Measurements from ENCODE around the gene FIGLA.

The FIGLA gene

GRCh38 chr2:70790136-70790828, at the start of gene FIGLA:
Gene FIGLA (minus strand): TSS chr2:70790643. CDS start chr2:70790638, 5 bp downstream.
- H3K4me1 ChIP-seq (ENCODE audit: insufficient read depth, low read length): peaks cover 4% of the 10 kb centered on the region; the same call in 1 of the 2 replicates
- no peak within 1 kb of the TSS for H3K9ac ChIP-seq (ENCODE audit: low read depth, low read length)
- H3K9me3 ChIP-seq (ENCODE audit: insufficient read depth, low read depth, low read length): no peaks in the 10 kb centered on the region
- peaks cover 98% of the 10 kb centered on the region for H3K27me3 ChIP-seq (ENCODE audit: insufficient read depth, low read length)
- H3K36me3 ChIP-seq (ENCODE audit: insufficient read depth, low read depth, low read length): no peaks in the 10 kb centered on the region
- peak within 1 kb of the TSS; percentile 49; the same call in 1 of the 2 replicates for H3K4me3 ChIP-seq (ENCODE audit: low read length)
- H3K27ac ChIP-seq (ENCODE audit: low read length): no peak within 1 kb of the TSS

- no peak overlapping the region for H3K9ac ChIP-seq (ENCODE audit: low read depth, low read length)
- H3K4me3 ChIP-seq (ENCODE audit: low read length): no peak overlapping the region
- no peaks in the 10 kb centered on the region for H3K9me3 ChIP-seq (ENCODE audit: insufficient read depth, low read depth, low read length)
- no peaks in the 10 kb centered on the region for H3K4me1 ChIP-seq (ENCODE audit: insufficient read depth, low read length)
- no peaks in the 10 kb centered on the region for H3K36me3 ChIP-seq (ENCODE audit: insufficient read depth, low read depth, low read length)
- no peaks in the 10 kb centered on the region; the same call in 1 of the 2 replicates for H3K27me3 ChIP-seq (ENCODE audit: insufficient read depth, low read length)
- H3K27ac ChIP-seq (ENCODE audit: low read length): no peak overlapping the region
Measured at GRCh38 chr2:70837980-70838925, 47.8 kb upstream of the FIGLA start.

GRCh38 chr2:70835643-70836042, 45.2 kb upstream of the FIGLA start, which contains the start of gene CD207:
Gene CD207 (minus strand): TSS chr2:70835816. CDS start chr2:70835776, 40 bp downstream.
- Histone ChIP-seq H3K9ac (ENCODE audit: low read depth, low read length) (no peak within 1 kb of the TSS), H3K27me3 (ENCODE audit: insufficient read depth, low read length) (no peaks in the 10 kb centered on the region; the same call in 1 of the 2 replicates), H3K36me3 (ENCODE audit: insufficient read depth, low read depth, low read length) (no peaks in the 10 kb centered on the region), H3K9me3 (ENCODE audit: insufficient read depth, low read depth, low read length) (no peaks in the 10 kb centered on the region), H3K4me3 (ENCODE audit: low read length) (no peak within 1 kb of the TSS), H3K4me1 (ENCODE audit: insufficient read depth, low read length) (no peaks in the 10 kb centered on the region), H3K27ac (ENCODE audit: low read length) (no peak within 1 kb of the TSS)

- no peak overlapping the region for H3K4me3 ChIP-seq (ENCODE audit: low read length)
- H3K27ac ChIP-seq (ENCODE audit: low read length): no peak overlapping the region
- H3K9me3 ChIP-seq (ENCODE audit: insufficient read depth, low read depth, low read length): no peaks in the 10 kb centered on the region
- H3K27me3 ChIP-seq (ENCODE audit: insufficient read depth, low read length): no peaks in the 10 kb centered on the region; the same call in 1 of the 2 replicates
- no peaks in the 10 kb centered on the region for H3K36me3 ChIP-seq (ENCODE audit: insufficient read depth, low read depth, low read length)
- H3K9ac ChIP-seq (ENCODE audit: low read depth, low read length): no peak overlapping the region
- no peaks in the 10 kb centered on the region for H3K4me1 ChIP-seq (ENCODE audit: insufficient read depth, low read length)
Measured at GRCh38 chr2:70834881-70835280, 44.4 kb upstream of the FIGLA start.

GRCh38 chr2:70834106-70834505, 43.7 kb upstream of the FIGLA start:
- no peak overlapping the region for H3K27ac ChIP-seq (ENCODE audit: low read length)
- no peaks in the 10 kb centered on the region for H3K9me3 ChIP-seq (ENCODE audit: insufficient read depth, low read depth, low read length)
- H3K9ac ChIP-seq (ENCODE audit: low read depth, low read length): no peak overlapping the region
- H3K27me3 ChIP-seq (ENCODE audit: insufficient read depth, low read length): no peaks in the 10 kb centered on the region; the same call in 1 of the 2 replicates
- H3K4me1 ChIP-seq (ENCODE audit: insufficient read depth, low read length): no peaks in the 10 kb centered on the region
- no peaks in the 10 kb centered on the region for H3K36me3 ChIP-seq (ENCODE audit: insufficient read depth, low read depth, low read length)
- H3K4me3 ChIP-seq (ENCODE audit: low read length): no peak overlapping the region

- no peaks in the 10 kb centered on the region; the same call in 1 of the 2 replicates for H3K27me3 ChIP-seq (ENCODE audit: insufficient read depth, low read length)
Measured at GRCh38 chr2:70833246-70833645, 42.8 kb upstream of the FIGLA start.

GRCh38 chr2:70832386-70832785, 41.9 kb upstream of the FIGLA start:
- Histone ChIP-seq H3K27me3 (ENCODE audit: insufficient read depth, low read length) (no peaks in the 10 kb centered on the region), H3K4me3 (ENCODE audit: low read length) (no peak overlapping the region), H3K4me1 (ENCODE audit: insufficient read depth, low read length) (no peaks in the 10 kb centered on the region), H3K36me3 (ENCODE audit: insufficient read depth, low read depth, low read length) (no peaks in the 10 kb centered on the region), H3K9ac (ENCODE audit: low read depth, low read length) (no peak overlapping the region), H3K27ac (ENCODE audit: low read length) (no peak overlapping the region), H3K9me3 (ENCODE audit: insufficient read depth, low read depth, low read length) (no peaks in the 10 kb centered on the region)

More at GRCh38 chr2:70833246-70833645, 42.8 kb upstream of the FIGLA start:
- H3K36me3 ChIP-seq (ENCODE audit: insufficient read depth, low read depth, low read length): no peaks in the 10 kb centered on the region
- H3K4me1 ChIP-seq (ENCODE audit: insufficient read depth, low read length): no peaks in the 10 kb centered on the region
- H3K4me3 ChIP-seq (ENCODE audit: low read length): no peak overlapping the region
- H3K27ac ChIP-seq (ENCODE audit: low read length): no peak overlapping the region
- no peak overlapping the region for H3K9ac ChIP-seq (ENCODE audit: low read depth, low read length)
- H3K9me3 ChIP-seq (ENCODE audit: insufficient read depth, low read depth, low read length): no peaks in the 10 kb centered on the region

GRCh38 chr2:70831861-70832260, 41.4 kb upstream of the FIGLA start:
- H3K4me1 ChIP-seq (ENCODE audit: insufficient read depth, low read length): no peaks in the 10 kb centered on the region
- H3K9me3 ChIP-seq (ENCODE audit: insufficient read depth, low read depth, low read length): no peaks in the 10 kb centered on the region
- no peak overlapping the region for H3K9ac ChIP-seq (ENCODE audit: low read depth, low read length)
- H3K27me3 ChIP-seq (ENCODE audit: insufficient read depth, low read length): no peaks in the 10 kb centered on the region
- no peak overlapping the region for H3K27ac ChIP-seq (ENCODE audit: low read length)
- no peak overlapping the region for H3K4me3 ChIP-seq (ENCODE audit: low read length)
- no peaks in the 10 kb centered on the region for H3K36me3 ChIP-seq (ENCODE audit: insufficient read depth, low read depth, low read length)

- no peaks in the 10 kb centered on the region for H3K9me3 ChIP-seq (ENCODE audit: insufficient read depth, low read depth, low read length)
- H3K27ac ChIP-seq (ENCODE audit: low read length): no peak overlapping the region
- no peak overlapping the region for H3K9ac ChIP-seq (ENCODE audit: low read depth, low read length)
- H3K27me3 ChIP-seq (ENCODE audit: insufficient read depth, low read length): no peaks in the 10 kb centered on the region
- no peaks in the 10 kb centered on the region for H3K36me3 ChIP-seq (ENCODE audit: insufficient read depth, low read depth, low read length)
- no peak overlapping the region for H3K4me3 ChIP-seq (ENCODE audit: low read length)
- no peaks in the 10 kb centered on the region for H3K4me1 ChIP-seq (ENCODE audit: insufficient read depth, low read length)
Measured at GRCh38 chr2:70830366-70830765, 39.9 kb upstream of the FIGLA start.

GRCh38 chr2:70829916-70830315, 39.5 kb upstream of the FIGLA start:
- H3K9me3 ChIP-seq (ENCODE audit: insufficient read depth, low read depth, low read length): no peaks in the 10 kb centered on the region

GRCh38 chr2:70828914-70829824, 38.7 kb upstream of the FIGLA start:
- Histone ChIP-seq H3K4me3 (ENCODE audit: low read length) (no peak overlapping the region), H3K36me3 (ENCODE audit: insufficient read depth, low read depth, low read length) (no peaks in the 10 kb centered on the region), H3K27ac (ENCODE audit: low read length) (no peak overlapping the region), H3K4me1 (ENCODE audit: insufficient read depth, low read length) (no peaks in the 10 kb centered on the region), H3K27me3 (ENCODE audit: insufficient read depth, low read length) (no peaks in the 10 kb centered on the region), H3K9ac (ENCODE audit: low read depth, low read length) (no peak overlapping the region), H3K9me3 (ENCODE audit: insufficient read depth, low read depth, low read length) (no peaks in the 10 kb centered on the region)

More at GRCh38 chr2:70829916-70830315, 39.5 kb upstream of the FIGLA start:
- no peak overlapping the region for H3K4me3 ChIP-seq (ENCODE audit: low read length)
- H3K27ac ChIP-seq (ENCODE audit: low read length): no peak overlapping the region
- H3K9ac ChIP-seq (ENCODE audit: low read depth, low read length): no peak overlapping the region
- H3K4me1 ChIP-seq (ENCODE audit: insufficient read depth, low read length): no peaks in the 10 kb centered on the region
- H3K27me3 ChIP-seq (ENCODE audit: insufficient read depth, low read length): no peaks in the 10 kb centered on the region
- H3K36me3 ChIP-seq (ENCODE audit: insufficient read depth, low read depth, low read length): no peaks in the 10 kb centered on the region

Measured in iPS-20b (cell line).